ENCODE measurements around the gene VSIG10L2. TPM values are rescaled to one million over a fixed set of nuclear protein-coding genes. Genes with fewer than 3 reads are reported as not detected.
A peak's percentile ranks its signal among the peaks of the same experiment; 100 is the strongest.
"Not testable (repeated sequence)": the region's sequence is repeated elsewhere in the genome, so short reads cannot be mapped to it uniquely, and the experiment has no call there.

Gene VSIG10L2
- total RNA-seq (0.48 TPM), polyA plus RNA-seq (0.08 TPM)

GRCh38 chr11:125945797-125946520 lies at the start of gene VSIG10L2:
VSIG10L2 (plus strand) TSS chr11:125946044; CDS start chr11:125946056, 12 bp downstream.
- DNase-seq (ENCODE audit: extremely low spot score) = no peak
- Histone ChIP-seq H3K4me1 (ENCODE audit: insufficient read depth) (no peaks in the 10 kb centered on the region), H3K4me3 (ENCODE audit: low read depth, low read length) (no peak within 1 kb of the TSS), H3K36me3 (ENCODE audit: insufficient read depth) (no peaks in the 10 kb centered on the region), H3K27ac (ENCODE audit: low read depth) (no peak within 1 kb of the TSS)
- WGBS = 85% methylated on average over 8 of the region's 8 CpGs

GRCh38 chr11:125901872-125902271 lies 44.0 kb upstream of the VSIG10L2 start:
- H3K4me1 ChIP-seq (ENCODE audit: insufficient read depth) = no peaks in the 10 kb centered on the region
- peak overlapping the region; percentile 56 for H3K4me3 ChIP-seq (ENCODE audit: low read depth, low read length)
- no peak overlapping the region for H3K27ac ChIP-seq (ENCODE audit: low read depth)
- peaks cover 2% of the 10 kb centered on the region for H3K36me3 ChIP-seq (ENCODE audit: insufficient read depth)
- WGBS = 76% methylated on average over 6 of the region's 6 CpGs
- no peak for DNase-seq (ENCODE audit: extremely low spot score)

GRCh38 chr11:125902277-125902926 lies 43.4 kb upstream of the VSIG10L2 start:
- Histone ChIP-seq H3K4me1 (ENCODE audit: insufficient read depth) (no peaks in the 10 kb centered on the region), H3K4me3 (ENCODE audit: low read depth, low read length) (peak overlapping the region; percentile 56), H3K36me3 (ENCODE audit: insufficient read depth) (peaks cover 2% of the 10 kb centered on the region), H3K27ac (ENCODE audit: low read depth) (no peak overlapping the region)
- no peak for DNase-seq (ENCODE audit: extremely low spot score)
- 46% methylated on average over 20 of the region's 20 CpGs for WGBS

- H3K4me3 ChIP-seq (ENCODE audit: low read depth, low read length) = peak within 1 kb of the TSS; percentile 56
- 1% methylated on average over 31 of the region's 31 CpGs for WGBS
- H3K36me3 ChIP-seq (ENCODE audit: insufficient read depth) = peaks cover 2% of the 10 kb centered on the region
- no peaks in the 10 kb centered on the region for H3K4me1 ChIP-seq (ENCODE audit: insufficient read depth)
- DNase-seq (ENCODE audit: extremely low spot score) = peak; percentile 73
- H3K27ac ChIP-seq (ENCODE audit: low read depth) = no peak within 1 kb of the TSS
Observed at GRCh38 chr11:125902927-125903710, 42.7 kb upstream of the VSIG10L2 start, which contains the start of gene PUS3. PUS3 (minus strand) TSS chr11:125903206; CDS start chr11:125896284, 6,922 bp downstream.

GRCh38 chr11:125903711-125904659 lies 41.9 kb upstream of the VSIG10L2 start, which contains the start of gene DDX25:
DDX25 (plus strand) TSS chr11:125904508; CDS start chr11:125904518, 10 bp downstream.
- DNase-seq (ENCODE audit: extremely low spot score) = no peak
- WGBS = 2% methylated on average over 81 of the region's 81 CpGs
- peaks cover 2% of the 10 kb centered on the region for H3K36me3 ChIP-seq (ENCODE audit: insufficient read depth)
- H3K4me3 ChIP-seq (ENCODE audit: low read depth, low read length) = peak within 1 kb of the TSS; percentile 17
- no peaks in the 10 kb centered on the region for H3K4me1 ChIP-seq (ENCODE audit: insufficient read depth)
- no peak within 1 kb of the TSS for H3K27ac ChIP-seq (ENCODE audit: low read depth)

- H3K36me3 ChIP-seq (ENCODE audit: insufficient read depth) = peaks cover 2% of the 10 kb centered on the region
- no peak overlapping the region for H3K4me3 ChIP-seq (ENCODE audit: low read depth, low read length)
- no peak overlapping the region for H3K27ac ChIP-seq (ENCODE audit: low read depth)
- 47% methylated on average over 11 of the region's 11 CpGs for WGBS
- H3K4me1 ChIP-seq (ENCODE audit: insufficient read depth) = no peaks in the 10 kb centered on the region
- no peak for DNase-seq (ENCODE audit: extremely low spot score)
Observed at GRCh38 chr11:125904678-125905077, 41.2 kb upstream of the VSIG10L2 start.

GRCh38 chr11:125910226-125910849 lies 35.5 kb upstream of the VSIG10L2 start:
- Histone ChIP-seq H3K27ac (ENCODE audit: low read depth) (no peak overlapping the region), H3K4me1 (ENCODE audit: insufficient read depth) (no peaks in the 10 kb centered on the region), H3K4me3 (ENCODE audit: low read depth, low read length) (no peak overlapping the region), H3K36me3 (ENCODE audit: insufficient read depth) (no peaks in the 10 kb centered on the region)
- no peak for DNase-seq (ENCODE audit: extremely low spot score)
- WGBS = 71% methylated on average over 8 of the region's 8 CpGs

GRCh38 chr11:125914601-125915000 lies 31.2 kb upstream of the VSIG10L2 start:
- H3K27ac ChIP-seq (ENCODE audit: low read depth); DNase-seq (ENCODE audit: extremely low spot score); H3K36me3 ChIP-seq (ENCODE audit: insufficient read depth); H3K4me1 ChIP-seq (ENCODE audit: insufficient read depth); H3K4me3 ChIP-seq (ENCODE audit: low read depth, low read length): not testable (repeated sequence)
- 81% methylated on average over 3 of the region's 3 CpGs for WGBS

GRCh38 chr11:125916683-125917347 lies 29.0 kb upstream of the VSIG10L2 start:
- H3K36me3 ChIP-seq (ENCODE audit: insufficient read depth) = no peaks in the 10 kb centered on the region
- WGBS = 71% methylated on average over 12 of the region's 12 CpGs
- DNase-seq (ENCODE audit: extremely low spot score) = no peak
- H3K27ac ChIP-seq (ENCODE audit: low read depth) = no peak overlapping the region
- no peaks in the 10 kb centered on the region for H3K4me1 ChIP-seq (ENCODE audit: insufficient read depth)
- no peak overlapping the region for H3K4me3 ChIP-seq (ENCODE audit: low read depth, low read length)

- no peak for DNase-seq (ENCODE audit: extremely low spot score)
- WGBS = 82% methylated on average over 13 of the region's 13 CpGs
- H3K4me3 ChIP-seq (ENCODE audit: low read depth, low read length) = no peak overlapping the region
- no peak overlapping the region for H3K27ac ChIP-seq (ENCODE audit: low read depth)
- no peaks in the 10 kb centered on the region for H3K36me3 ChIP-seq (ENCODE audit: insufficient read depth)
- no peaks in the 10 kb centered on the region for H3K4me1 ChIP-seq (ENCODE audit: insufficient read depth)
Observed at GRCh38 chr11:125918140-125918840, 27.6 kb upstream of the VSIG10L2 start.

- DNase-seq (ENCODE audit: extremely low spot score) = no peak
- Histone ChIP-seq H3K36me3 (ENCODE audit: insufficient read depth) (no peaks in the 10 kb centered on the region), H3K4me3 (ENCODE audit: low read depth, low read length) (no peak overlapping the region), H3K27ac (ENCODE audit: low read depth) (no peak overlapping the region), H3K4me1 (ENCODE audit: insufficient read depth) (no peaks in the 10 kb centered on the region)
- 86% methylated on average over 9 of the region's 9 CpGs for WGBS
Observed at GRCh38 chr11:125921042-125921441, 24.8 kb upstream of the VSIG10L2 start.
